Stomach (tissue), 9 donors: ENCODE results near the gene DCLK1. TPM values are rescaled to one million over a fixed set of nuclear protein-coding genes. Genes with fewer than 3 reads are reported as not detected.
A peak's percentile ranks its signal among the peaks of the same experiment; 100 is the strongest.
"Not testable (repeated sequence)": the region's sequence is repeated elsewhere in the genome, so short reads cannot be mapped to it uniquely, and the experiment has no call there.

ENCODE experiments used
- DNase-seq, 2 donors: peaks; one replicate each; pipeline versions ENCODE4 v3.0.0 to v3.0.0-alpha.2; 2013 to 2019
- H3K27ac ChIP-seq, 5 donors: fragments of 200-600 bp in 4 of 5; sonication (generic) in 4 of 5; one replicate each; pipeline ENCODE4 v1.5.1; 2013 to 2019; ENCODE audit warnings: mild to moderate bottlenecking in 1 of 5, moderate library complexity in 1 of 5
- H3K27me3 ChIP-seq, 3 donors: fragments of 200-600 bp; sonication (generic); one replicate each; pipeline ENCODE4 v1.5.1; 2017 to 2019; ENCODE audit warnings: mixed run types in 1 of 3
- H3K36me3 ChIP-seq, 4 donors: fragments of 200-600 bp; sonication (generic); 1 replicate in 3 of 4; 2 replicates in 1 of 4; pipeline ENCODE4 v1.5.1; 2016 to 2019
- H3K4me1 ChIP-seq, 4 donors: fragments of 200-600 bp; sonication (generic); one replicate each; pipeline ENCODE4 v1.5.1; 2016 to 2019
- H3K4me3 ChIP-seq, 4 donors: fragments of 200-600 bp; sonication (generic) in 3 of 4; one replicate each; pipeline ENCODE4 v1.5.1; 2016 to 2019; ENCODE audit warnings: mild to moderate bottlenecking in 1 of 4
- H3K9me3 ChIP-seq, 4 donors: fragments of 200-600 bp; sonication (generic); one replicate each; pipeline ENCODE4 v1.5.1; 2016 to 2019
- EP300 ChIP-seq: sonication (generic); formaldehyde crosslinking; IDR thresholded peaks from one replicate; pipeline ENCODE4 v1.6.1; 2017; ENCODE audit warnings: antibody characterized with exemption
- POLR2A ChIP-seq, 4 donors: fragments of 450-650 bp; IDR thresholded peaks; one replicate each; pipeline ENCODE4 v1.6.1; 2016; ENCODE audit warnings: antibody characterized with exemption in 4 of 4, control low read depth in 2 of 4, mild to moderate bottlenecking in 1 of 4, moderate library complexity in 1 of 4
- POLR2AphosphoS5 ChIP-seq, 3 donors: sonication (generic); formaldehyde crosslinking; IDR thresholded peaks; one replicate each; pipeline ENCODE4 v1.6.1; 2016; ENCODE audit warnings: antibody characterized with exemption in 3 of 3
- WGBS, 5 donors: extraction: QIAGEN DNeasy Blood & Tissue Kit in 3 of 5; methylation state at CpG; one replicate each; pipeline versions ENCODE4 v1.1.5 to v1.1.7; 2013 to 2018; 5-methylcytosine and 5-hydroxymethylcytosine counted together
- intact Hi-C: fragments of 100-400 bp; cut with DNase I; formaldehyde crosslinking; loops from one replicate; pipeline ENCODE4 v1.15.1; 2023; ENCODE audit warnings: low total_unique reads
- polyA plus RNA-seq, 3 donors: library from polyadenylated mRNA; stranded (reverse); fragments of 200-250 nt; gene quantifications; one replicate each; pipeline ENCODE4 v1.2.3, GENCODE V29; 2013
- total RNA-seq, 5 donors: library from RNA; depleted of rRNA; stranded (reverse); fragments of >200 nt; gene quantifications; one replicate each; pipeline versions ENCODE4 v1.1.0 to v1.2.3, GENCODE V29; 2014 to 2016
- TF ChIP-seq, protein P1 (sequence below), 7 experiments: fragments of 450-650 bp in 4 of 7; fragments of 200-600 bp in 3 of 7; sonication (generic) in 3 of 7; IDR thresholded peaks; one replicate each; pipeline ENCODE4 v1.5.1; 2016 to 2019; ENCODE audit warnings: antibody characterized with exemption in 7 of 7, control low read depth in 2 of 7, mild to moderate bottlenecking in 1 of 7
- donor health status: healthy with polysubstance abuse.
- donor health status: Bipolar disorder and iron deficiency.
- donor health status: healthy.

The DCLK1 gene
- total and polyA plus RNA-seq, 8 donors, result 0.68 to 36.7 (median 4.1) TPM

- TF ChIP-seq POLR2AphosphoS5 (IDR thresholded peaks at IDR 0.05) (no peak), POLR2A (IDR thresholded peaks at IDR 0.05) (no peak), EP300 (no peak)
- TF ChIP-seq, protein P1, sequence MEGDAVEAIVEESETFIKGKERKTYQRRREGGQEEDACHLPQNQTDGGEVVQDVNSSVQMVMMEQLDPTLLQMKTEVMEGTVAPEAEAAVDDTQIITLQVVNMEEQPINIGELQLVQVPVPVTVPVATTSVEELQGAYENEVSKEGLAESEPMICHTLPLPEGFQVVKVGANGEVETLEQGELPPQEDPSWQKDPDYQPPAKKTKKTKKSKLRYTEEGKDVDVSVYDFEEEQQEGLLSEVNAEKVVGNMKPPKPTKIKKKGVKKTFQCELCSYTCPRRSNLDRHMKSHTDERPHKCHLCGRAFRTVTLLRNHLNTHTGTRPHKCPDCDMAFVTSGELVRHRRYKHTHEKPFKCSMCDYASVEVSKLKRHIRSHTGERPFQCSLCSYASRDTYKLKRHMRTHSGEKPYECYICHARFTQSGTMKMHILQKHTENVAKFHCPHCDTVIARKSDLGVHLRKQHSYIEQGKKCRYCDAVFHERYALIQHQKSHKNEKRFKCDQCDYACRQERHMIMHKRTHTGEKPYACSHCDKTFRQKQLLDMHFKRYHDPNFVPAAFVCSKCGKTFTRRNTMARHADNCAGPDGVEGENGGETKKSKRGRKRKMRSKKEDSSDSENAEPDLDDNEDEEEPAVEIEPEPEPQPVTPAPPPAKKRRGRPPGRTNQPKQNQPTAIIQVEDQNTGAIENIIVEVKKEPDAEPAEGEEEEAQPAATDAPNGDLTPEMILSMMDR (IDR thresholded peaks at IDR 0.05), result peak in 5 of 7 experiments; percentile 57 to 89 (median 82)
- no peaks in the 10 kb centered on the region for H3K36me3 ChIP-seq
- H3K27ac ChIP-seq, result peak overlapping the region in 4 of 5 donors; percentile 47 to 68 (median 58)
- peak in 1 of 2 donors; percentile 84 for DNase-seq
- no peaks in the 10 kb centered on the region for H3K27me3 ChIP-seq
- H3K9me3 ChIP-seq, result no peaks in the 10 kb centered on the region
- intact Hi-C loops, result loop anchor here (5.0 kb wide), 1 partner anchor 294 kb away; no protein-coding TSS in a partner anchor
- H3K4me3 ChIP-seq, result no peak overlapping the region
- peaks cover 0 to 11% (median 5%) of the 10 kb centered on the region in 4 donors for H3K4me1 ChIP-seq
- 38 to 49% (median 46%) methylated on average over 10 of the region's 10 CpGs for WGBS, 5 donors
Observed at GRCh38 chr13:35978607-35979316, 152.4 kb downstream of the DCLK1 start.

DNA sequence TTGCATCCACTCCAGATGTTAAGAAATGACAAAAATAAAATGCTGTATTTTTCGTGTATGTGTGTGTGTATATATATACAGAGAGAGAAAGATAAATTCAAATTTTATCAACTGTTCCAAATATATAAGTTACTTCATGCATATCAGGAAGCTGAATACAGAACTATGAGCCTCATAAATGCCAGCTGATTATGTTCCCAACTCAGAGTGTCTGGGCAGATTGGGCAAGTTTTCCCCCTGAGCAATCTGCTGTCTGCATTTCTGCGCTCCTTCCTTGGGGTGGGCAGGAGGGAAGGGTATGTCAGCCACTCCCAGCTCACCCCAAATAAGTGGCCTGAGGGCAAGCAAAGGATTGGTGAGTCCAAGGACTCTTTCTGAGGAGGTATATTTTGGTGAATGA, 154.1 kb downstream of the DCLK1 start:
- no peaks in the 10 kb centered on the region for H3K9me3 ChIP-seq
- H3K36me3 ChIP-seq, result no peaks in the 10 kb centered on the region
- peaks cover 0 to 11% (median 5%) of the 10 kb centered on the region in 4 donors for H3K4me1 ChIP-seq
- 70 to 86% (median 78%) methylated on average over 2 of the region's 2 CpGs for WGBS, 5 donors
- TF ChIP-seq EP300, result no peak
- TF ChIP-seq POLR2AphosphoS5 (IDR thresholded peaks at IDR 0.05), result no peak
- TF ChIP-seq, protein P1 (IDR thresholded peaks at IDR 0.05), result no peak
- no peak for TF ChIP-seq POLR2A (IDR thresholded peaks at IDR 0.05)
- no peak overlapping the region for H3K4me3 ChIP-seq
- no peak for DNase-seq
- intact Hi-C loops, result loop anchor here (5.0 kb wide), 1 partner anchor 295 kb away; no protein-coding TSS in a partner anchor
- no peaks in the 10 kb centered on the region for H3K27me3 ChIP-seq
- H3K27ac ChIP-seq, result no peak overlapping the region

DNA sequence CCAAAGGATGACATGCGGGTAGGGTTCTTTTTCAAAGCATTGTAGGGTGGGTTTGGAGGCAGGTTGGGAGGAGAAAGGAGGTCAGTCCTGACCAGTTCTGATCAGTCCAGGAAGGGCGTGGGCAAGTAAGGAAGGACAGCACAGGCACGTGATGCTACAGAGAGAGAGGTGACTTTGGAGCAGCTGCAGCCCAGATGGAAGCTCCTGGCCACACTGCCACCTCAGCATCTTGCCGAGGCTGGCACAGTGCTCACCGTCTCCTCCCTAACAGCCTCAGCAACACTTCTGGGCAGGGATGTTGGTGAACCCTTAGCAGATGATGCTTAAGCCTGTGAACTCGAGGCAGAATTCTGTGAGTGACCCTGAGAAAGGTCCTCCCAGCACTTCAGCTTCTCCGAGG, 155.1 kb downstream of the DCLK1 start:
- DNase-seq, result no peak
- peaks cover 0 to 11% (median 5%) of the 10 kb centered on the region in 4 donors for H3K4me1 ChIP-seq
- WGBS, 5 donors, result 70 to 88% (median 75%) methylated on average over 7 of the region's 7 CpGs
- H3K36me3 ChIP-seq, result no peaks in the 10 kb centered on the region
- TF ChIP-seq POLR2A (IDR thresholded peaks at IDR 0.05) (no peak), EP300 (no peak), POLR2AphosphoS5 (IDR thresholded peaks at IDR 0.05) (no peak)
- TF ChIP-seq, protein P1 (IDR thresholded peaks at IDR 0.05), result no peak
- no peaks in the 10 kb centered on the region for H3K9me3 ChIP-seq
- no peak overlapping the region for H3K4me3 ChIP-seq
- intact Hi-C loops, result loop anchor here (5.0 kb wide), 1 partner anchor 296 kb away; no protein-coding TSS in a partner anchor
- no peak overlapping the region for H3K27ac ChIP-seq
- H3K27me3 ChIP-seq, result no peaks in the 10 kb centered on the region

DNA sequence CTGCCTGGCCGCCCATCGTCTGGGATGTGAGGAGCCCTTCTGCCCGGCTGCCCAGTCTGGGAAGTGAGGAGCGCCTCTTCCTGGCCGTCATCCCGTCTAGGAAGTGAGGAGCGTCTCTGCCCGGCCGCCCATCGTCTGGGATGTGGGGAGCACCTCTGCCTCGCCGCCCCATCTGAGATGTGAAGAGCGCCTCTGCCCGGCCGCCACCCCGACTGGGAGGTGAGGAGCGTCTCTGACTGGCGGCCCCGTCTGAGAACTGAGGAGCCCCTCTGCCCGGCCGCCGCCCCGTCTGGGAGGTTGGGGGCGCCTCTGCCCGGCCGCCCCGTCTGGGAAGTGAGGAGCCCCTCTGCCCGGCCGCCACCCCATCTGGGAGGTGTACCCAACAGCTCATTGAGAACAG, 164.2 kb downstream of the DCLK1 start:
- H3K27ac ChIP-seq, H3K36me3 ChIP-seq, H3K4me3 ChIP-seq, intact Hi-C loops, H3K27me3 ChIP-seq, DNase-seq, H3K9me3 ChIP-seq: not testable (repeated sequence)
- H3K4me1 ChIP-seq, result peaks cover 0 to 15% (median 12%) of the 10 kb centered on the region in 4 donors
- WGBS, 5 donors, result 94 to 99% (median 96%) methylated on average over 15 to 29 of the region's 29 CpGs

DNA sequence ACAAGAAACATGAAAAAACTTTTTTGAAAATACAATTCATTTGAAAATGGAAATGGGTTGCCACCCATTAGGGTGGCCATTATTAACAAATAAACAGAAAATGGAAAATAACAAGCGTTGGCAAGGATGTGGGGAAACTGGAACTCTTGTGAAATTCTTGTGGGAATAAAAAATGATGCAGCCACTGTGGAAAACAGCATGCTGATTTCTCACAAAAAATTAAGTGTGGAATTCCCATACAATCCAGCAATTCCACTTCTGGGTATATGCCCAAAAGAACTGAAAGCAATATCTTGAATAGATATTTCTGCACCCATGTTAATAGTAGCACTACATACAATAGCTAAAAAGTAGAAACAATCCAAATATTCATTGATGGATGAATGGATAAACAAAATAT, 165.2 kb downstream of the DCLK1 start:
- no peak overlapping the region for H3K4me3 ChIP-seq
- H3K4me1 ChIP-seq, result peaks cover 0 to 15% (median 12%) of the 10 kb centered on the region in 4 donors
- no peaks in the 10 kb centered on the region for H3K36me3 ChIP-seq
- DNase-seq, result no peak
- H3K27me3 ChIP-seq, result no peaks in the 10 kb centered on the region
- WGBS, 5 donors, result 53 to 82% (median 66%) methylated on average over 1 of the region's 1 CpG
- H3K27ac ChIP-seq, result peak overlapping the region in 3 of 5 donors; percentile 17 to 54 (median 42)
- intact Hi-C loops, result no loop called here
- TF ChIP-seq, protein P1 (IDR thresholded peaks at IDR 0.05), result no peak
- no peak for TF ChIP-seq POLR2AphosphoS5 (IDR thresholded peaks at IDR 0.05)
- no peak for TF ChIP-seq EP300
- TF ChIP-seq POLR2A (IDR thresholded peaks at IDR 0.05), result no peak
- H3K9me3 ChIP-seq, result peaks cover 0 to 5% (median 0%) of the 10 kb centered on the region in 4 donors
